ENCODE data around the gene USP54. TPM values are rescaled to one million over a fixed set of nuclear protein-coding genes. Genes with fewer than 3 reads are reported as not detected.

The USP54 gene
- total RNA-seq, 2 donors from 2014 or later: 70.8 to 151 TPM

DNA sequence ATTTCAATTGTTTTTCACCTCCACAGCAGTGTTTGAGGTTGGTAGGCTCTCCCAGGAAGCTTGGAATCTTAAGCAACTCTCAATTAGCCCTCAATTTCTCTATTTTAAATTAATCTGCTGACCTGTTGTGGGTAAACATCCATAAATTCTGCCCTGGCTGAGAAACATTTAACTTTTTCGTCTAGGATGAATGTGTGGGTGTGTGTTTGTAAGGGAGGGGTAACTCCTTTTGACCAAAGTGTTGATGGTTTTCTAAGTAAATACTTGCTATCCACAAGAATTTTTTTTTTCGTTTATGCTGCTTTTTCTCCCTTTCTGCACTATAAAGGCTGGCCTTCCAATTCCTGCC is 96.3 kb downstream of the USP54 start:
- no peaks in the 10 kb centered on the region for H3K9me3 ChIP-seq
- H3K27me3 ChIP-seq: no peaks in the 10 kb centered on the region
- H3K4me3 ChIP-seq: peak overlapping the region; percentile 69
- H3K27ac ChIP-seq: peak overlapping the region; percentile 99
- TF ChIP-seq CTCF (IDR thresholded peaks at IDR 0.05): no peak
- intact Hi-C loops (cut with DNase I): loop anchor here (10.0 kb wide), 1 partner anchor 240 kb away; the partner anchor contains the start of gene MRPS16
- H3K4me1 ChIP-seq: peaks cover 7% of the 10 kb centered on the region
- H3K9ac ChIP-seq (ENCODE audit: low read depth in 2 of 2, low read length in 2 of 2): peak overlapping the region; percentile 97 to 98
- no peaks in the 10 kb centered on the region for H3K36me3 ChIP-seq
- DNase-seq: no peak

DNA sequence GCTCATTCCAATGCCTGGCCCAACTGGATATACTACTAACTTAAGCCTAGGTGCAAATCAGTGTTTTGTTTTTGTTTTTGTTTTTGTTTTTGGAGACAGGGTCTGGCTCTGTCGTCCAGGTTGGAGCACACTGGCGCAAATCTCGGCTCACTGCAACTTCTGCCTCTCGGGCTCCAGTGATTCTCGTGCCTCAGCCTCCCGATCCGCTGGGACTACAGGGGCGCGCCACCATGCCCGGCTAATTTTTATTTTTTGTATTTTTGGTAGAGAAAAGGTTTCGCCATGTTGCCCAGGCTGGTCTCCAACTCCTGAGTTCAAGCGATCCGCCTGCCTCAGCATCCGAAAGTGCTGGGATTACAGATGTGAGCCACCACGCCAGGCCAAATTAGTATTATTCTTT is 96.9 kb downstream of the USP54 start:
- Histone ChIP-seq H3K9me3 (no peaks in the 10 kb centered on the region), H3K36me3 (no peaks in the 10 kb centered on the region), H3K4me3 (peak overlapping the region; percentile 69), H3K4me1 (peaks cover 7% of the 10 kb centered on the region), H3K27ac (no peak overlapping the region), H3K27me3 (no peaks in the 10 kb centered on the region), H3K9ac (ENCODE audit: low read depth in 2 of 2, low read length in 2 of 2) (no peak overlapping the region)
- no peak for DNase-seq
- intact Hi-C loops (cut with DNase I): loop anchor here (10.0 kb wide), 1 partner anchor 239 kb away; the partner anchor contains the start of gene MRPS16
- TF ChIP-seq CTCF (IDR thresholded peaks at IDR 0.05): no peak

DNA sequence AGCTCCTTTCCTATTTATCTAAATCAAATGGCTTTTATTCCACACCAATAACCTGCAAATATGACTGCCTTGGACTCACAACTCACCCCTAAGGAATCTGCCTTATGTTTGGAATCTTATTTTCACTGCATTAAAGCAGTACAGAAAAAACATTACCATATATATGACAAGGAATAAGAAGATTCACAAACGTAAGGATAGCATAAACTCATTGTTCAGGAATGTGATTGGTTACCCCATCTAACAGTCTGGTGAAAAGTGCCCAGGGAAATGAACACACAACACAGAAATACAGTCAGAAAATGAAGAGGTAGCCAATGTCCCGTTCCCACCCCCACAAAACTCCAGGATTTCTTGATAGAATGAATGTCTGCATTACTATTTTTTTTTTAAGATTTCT is 97.4 kb downstream of the USP54 start:
- H3K36me3 ChIP-seq: no peaks in the 10 kb centered on the region
- H3K27ac ChIP-seq: no peak overlapping the region
- no peak for TF ChIP-seq CTCF (IDR thresholded peaks at IDR 0.05)

DNA sequence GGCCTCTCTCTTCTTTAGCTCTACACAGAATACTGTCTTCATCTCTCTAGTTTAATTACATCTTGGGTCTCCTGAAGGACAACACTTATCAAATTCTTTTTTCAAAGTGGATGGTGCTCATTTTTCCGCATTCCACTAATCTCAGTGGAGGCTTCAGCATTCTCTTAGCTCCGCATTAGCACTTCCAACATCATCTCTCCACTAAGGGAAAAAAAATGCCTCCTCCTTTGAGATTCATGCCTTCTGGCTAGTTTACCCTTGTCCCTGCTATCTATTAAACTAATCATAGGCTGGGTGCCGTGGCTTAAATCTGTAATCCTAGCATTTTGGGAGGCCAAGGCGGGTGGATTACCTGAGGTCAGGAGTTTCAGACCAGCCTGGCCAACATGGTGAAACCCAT is 104.5 kb downstream of the USP54 start:
- no peaks in the 10 kb centered on the region for H3K9me3 ChIP-seq
- no peak overlapping the region for H3K27ac ChIP-seq
- H3K27me3 ChIP-seq: no peaks in the 10 kb centered on the region
- no peak overlapping the region for H3K9ac ChIP-seq (ENCODE audit: low read depth in 2 of 2, low read length in 2 of 2)
- TF ChIP-seq CTCF (IDR thresholded peaks at IDR 0.05): no peak
- no peaks in the 10 kb centered on the region for H3K4me1 ChIP-seq
- intact Hi-C loops (cut with DNase I): no loop called here
- H3K36me3 ChIP-seq: no peaks in the 10 kb centered on the region
- H3K4me3 ChIP-seq: no peak overlapping the region
- no peak for DNase-seq

More for the DNA sequence above, 97.4 kb downstream of the USP54 start:
- Histone ChIP-seq H3K9ac (ENCODE audit: low read depth in 2 of 2, low read length in 2 of 2) (no peak overlapping the region), H3K9me3 (no peaks in the 10 kb centered on the region), H3K4me3 (no peak overlapping the region), H3K4me1 (peaks cover 7% of the 10 kb centered on the region), H3K27me3 (no peaks in the 10 kb centered on the region)
- DNase-seq: no peak
- intact Hi-C loops (cut with DNase I): loop anchor here (10.0 kb wide), 1 partner anchor 239 kb away; the partner anchor contains the start of gene MRPS16

DNA sequence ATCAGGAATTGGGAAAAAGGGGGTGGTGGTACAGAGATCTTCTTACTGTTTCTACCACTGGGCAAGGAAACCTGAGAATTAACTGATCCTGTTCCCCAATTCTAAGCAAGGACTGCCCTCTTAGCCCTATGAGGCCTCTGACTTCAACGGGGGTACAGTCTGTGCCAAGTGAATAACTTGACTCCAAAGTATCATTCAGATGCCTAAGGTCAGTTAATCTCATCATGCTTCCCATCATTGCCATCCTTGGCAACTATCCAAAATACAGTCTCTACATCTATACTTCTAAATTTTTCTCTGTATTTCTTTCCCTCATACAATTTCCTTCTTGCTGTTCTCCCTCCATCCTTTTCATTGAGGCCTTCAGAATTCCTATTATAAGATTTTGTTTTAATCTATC is 105.8 kb downstream of the USP54 start:
- intact Hi-C loops (cut with DNase I): no loop called here
- no peak overlapping the region for H3K4me3 ChIP-seq
- H3K27ac ChIP-seq: no peak overlapping the region
- H3K36me3 ChIP-seq: no peaks in the 10 kb centered on the region
- no peaks in the 10 kb centered on the region for H3K27me3 ChIP-seq
- no peak for TF ChIP-seq CTCF (IDR thresholded peaks at IDR 0.05)
- DNase-seq: no peak
- no peak overlapping the region for H3K9ac ChIP-seq (ENCODE audit: low read depth in 2 of 2, low read length in 2 of 2)
- H3K4me1 ChIP-seq: no peaks in the 10 kb centered on the region
- no peaks in the 10 kb centered on the region for H3K9me3 ChIP-seq

Measured in colonic mucosa (tissue), 4 donors.